HCT116 (cell line): ENCODE measurements around the gene IDUA. TPM values are rescaled to one million over a fixed set of nuclear protein-coding genes. Genes with fewer than 3 reads are reported as not detected.

Experiments
- ATAC-seq: fragments of 200-7000 bp; cut with Tn5 transposase; 2 replicates; pipeline ENCODE4 v1.9.1; 2020; ENCODE audit warnings: mild to moderate bottlenecking, moderate library complexity
- BruUV-seq: library from RNA; stranded (reverse); fragments of 400-500 nt; replicated peaks from 2 replicates; lab custom pipeline; 2021; lab: Mats Ljungman, UMichigan
- CTCF ChIA-PET: fragments of 300-600 bp; sonication (Branson Sonifier 250); formaldehyde crosslinking; loops from one replicate; lab custom pipeline; 2021; ENCODE audit warnings: antibody characterized with exemption; lab: Charles Lee
- POLR2A ChIA-PET: fragments of 300-600, 350-600 bp; sonication (Branson Sonifier 250); formaldehyde crosslinking; loops from one replicate; lab custom pipeline; 2021; ENCODE audit warnings: antibody characterized with exemption; lab: Charles Lee
- RAD21 ChIA-PET, 2 experiments: fragments of 300-600 bp; sonication (Branson Sonifier 250); formaldehyde crosslinking; loops; one replicate each; lab custom pipeline; 2023; ENCODE audit warnings: low total read pairs in 2 of 2; ENCODE audit not compliant: uncharacterized antibody in 2 of 2, unreplicated experiment in 2 of 2, low non-redundant PET in 1 of 2; lab: Charles Lee
- DNase-seq: peaks from one replicate; pipeline ENCODE4 v3.0.0-alpha.2; 2010; ENCODE audit warnings: low read depth, low spot score
- H2AFZ ChIP-seq: fragments of 200-600 bp; shearing (Covaris generic), sonication (generic); 2 replicates; pipeline ENCODE4 v1.6.1; 2017; ENCODE audit warnings: low read depth, mixed run types, mixed read lengths, antibody characterized with exemption, low read length; ENCODE audit not compliant: poor library complexity, severe bottlenecking
- H3K27ac ChIP-seq: 2 replicates; pipeline ENCODE4 v1.5.1; 2012; ENCODE audit warnings: low read depth, low read length
- H3K27me3 ChIP-seq: fragments of 200-600 bp; sonication (generic); 2 replicates; pipeline ENCODE4 v1.6.1; 2016; ENCODE audit warnings: mixed run types, low read length, mixed read lengths; ENCODE audit not compliant: insufficient read depth
- H3K36me3 ChIP-seq, 2 experiments: fragments of 200-500 bp in 1 of 2; fragments of 200-600 bp in 1 of 2; sonication (Bioruptor generic) in 1 of 2; sonication (generic) in 1 of 2; 2 replicates each; pipeline versions ENCODE4 v1.5.1 to v1.6.1; 2014 to 2016; ENCODE audit warnings: low read length in 2 of 2, inconsistent platforms in 1 of 2, mixed read lengths in 1 of 2, mixed run types in 1 of 2; ENCODE audit not compliant: insufficient read depth in 2 of 2, control insufficient read depth in 1 of 2
- H3K4me1 ChIP-seq, 2 experiments: fragments of 200-600 bp in 1 of 2; sonication (generic) in 1 of 2; 2 replicates each; pipeline versions ENCODE4 v1.5.1 to v1.6.1; 2012 to 2017; ENCODE audit warnings: low read length in 2 of 2, inconsistent platforms in 1 of 2, mild to moderate bottlenecking in 1 of 2, mixed read lengths in 1 of 2, mixed run types in 1 of 2, moderate library complexity in 1 of 2; ENCODE audit not compliant: insufficient read depth in 2 of 2, control insufficient read depth in 1 of 2
- H3K4me2 ChIP-seq: fragments of 200-600 bp; sonication (generic); 2 replicates; pipeline ENCODE4 v1.6.1; 2017; ENCODE audit warnings: mixed run types, low read length, mixed read lengths
- H3K4me3 ChIP-seq, 2 experiments: fragments of 200-600 bp in 1 of 2; sonication (generic) in 1 of 2; replicated peaks in 1 of 2; 2 replicates each; pipeline ENCODE4 v1.5.1; 2011 to 2016; ENCODE audit warnings: low read length in 2 of 2, control low read depth in 1 of 2, low read depth in 1 of 2, mild to moderate bottlenecking in 1 of 2, mixed read lengths in 1 of 2, mixed run types in 1 of 2
- H3K79me2 ChIP-seq: fragments of 200-600 bp; sonication (generic); 2 replicates; pipeline ENCODE4 v1.6.1; 2017; ENCODE audit warnings: mild to moderate bottlenecking, mixed run types, low read length, moderate library complexity, mixed read lengths; ENCODE audit not compliant: insufficient read depth
- H3K9ac ChIP-seq: fragments of 200-600 bp; sonication (generic); 2 replicates; pipeline ENCODE4 v1.6.1; 2016; ENCODE audit warnings: low read length, mixed read lengths
- H3K9me2 ChIP-seq: fragments of 200-600 bp; sonication (generic), shearing (Covaris generic); 2 replicates; pipeline ENCODE4 v1.6.1; 2017; ENCODE audit warnings: mixed run types, mild to moderate bottlenecking, moderate library complexity; ENCODE audit not compliant: insufficient read depth
- H3K9me3 ChIP-seq, 2 experiments: fragments of 200-500 bp in 1 of 2; fragments of 200-600 bp in 1 of 2; sonication (Bioruptor generic) in 1 of 2; sonication (generic) in 1 of 2; 2 replicates each; pipeline ENCODE4 v1.6.1; 2014 to 2017; ENCODE audit warnings: low read length in 2 of 2, mixed read lengths in 2 of 2, inconsistent platforms in 1 of 2, low read depth in 1 of 2, mild to moderate bottlenecking in 1 of 2, mixed run types in 1 of 2, moderate library complexity in 1 of 2; ENCODE audit not compliant: control insufficient read depth in 1 of 2, insufficient read depth in 1 of 2
- H4K20me1 ChIP-seq: fragments of 200-600 bp; sonication (generic), shearing (Covaris generic); 2 replicates; pipeline ENCODE4 v1.6.1; 2017; ENCODE audit warnings: mixed run types, mild to moderate bottlenecking, moderate library complexity; ENCODE audit not compliant: insufficient read depth
- CBX3 ChIP-seq: IDR thresholded peaks from 2 replicates; pipeline ENCODE4 v1.6.1; 2012; ENCODE audit warnings: low read depth
- ELF1 ChIP-seq: IDR thresholded peaks from 2 replicates; pipeline ENCODE4 v1.6.1; 2012; ENCODE audit warnings: low read depth, borderline replicate concordance
- FOSL1 ChIP-seq: IDR thresholded peaks from 2 replicates; pipeline ENCODE4 v1.6.1; 2012; ENCODE audit warnings: low read depth
- JUND ChIP-seq: IDR thresholded peaks from 2 replicates; pipeline ENCODE4 v1.6.1; 2012
- RAD21 ChIP-seq: IDR thresholded peaks from 2 replicates; pipeline ENCODE4 v1.6.1; 2012; ENCODE audit warnings: low read depth, mild to moderate bottlenecking
- SRF ChIP-seq: IDR thresholded peaks from 2 replicates; pipeline ENCODE4 v1.6.1; 2012; ENCODE audit warnings: low read depth
- TCF7L2 ChIP-seq: IDR thresholded peaks from 2 replicates; pipeline ENCODE4 v1.7.0; 2011; ENCODE audit warnings: borderline replicate concordance, inconsistent platforms; ENCODE audit not compliant: insufficient read depth, insufficient read length; ENCODE audit errors: extremely low read depth
- YY1 ChIP-seq: IDR thresholded peaks from 2 replicates; pipeline ENCODE4 v1.6.1; 2011; ENCODE audit warnings: low read length, low read depth, moderate library complexity, mild to moderate bottlenecking; ENCODE audit not compliant: insufficient replicate concordance; ENCODE audit errors: extremely low read depth
- ZNF274 ChIP-seq: fragments of 200-500 bp; sonication (Bioruptor generic); IDR thresholded peaks from 2 replicates; pipeline ENCODE4 v1.6.1; 2014; ENCODE audit warnings: mild to moderate bottlenecking, low read depth, low read length, inconsistent platforms
- intact Hi-C: fragments of 100-400 bp; cut with micrococcal nuclease; formaldehyde crosslinking; loops from 2 replicates; pipeline ENCODE4 v1.10.0; 2022
- total RNA-seq: library from RNA; stranded (reverse); gene quantifications from one replicate; pipeline ENCODE4 v1.2.1, GENCODE V29; 2021; ENCODE audit not compliant: unreplicated experiment
- TF ChIP-seq, protein P1 (sequence below): IDR thresholded peaks from 2 replicates; pipeline ENCODE4 v1.6.1; 2012
- TF ChIP-seq, protein P2 (sequence below), 3 experiments: fragments of 200-600 bp in 1 of 3; sonication (generic) in 1 of 3; IDR thresholded peaks in 2 of 3; conservative IDR thresholded peaks in 1 of 3; 2 replicates each; pipeline ENCODE4 v1.5.1; 2012 to 2017; ENCODE audit warnings: low read depth in 2 of 3, low read length in 2 of 3, antibody characterized with exemption in 1 of 3, borderline replicate concordance in 1 of 3, control low read depth in 1 of 3, mild to moderate bottlenecking in 1 of 3, mixed read lengths in 1 of 3, mixed run types in 1 of 3, moderate library complexity in 1 of 3; ENCODE audit not compliant: insufficient read depth in 1 of 3
- TF ChIP-seq, protein P3 (sequence below): IDR thresholded peaks from 2 replicates; pipeline ENCODE4 v1.6.1; 2011; ENCODE audit warnings: mild to moderate bottlenecking, low read length, moderate library complexity; ENCODE audit not compliant: insufficient replicate concordance; ENCODE audit errors: extremely low read depth

Gene IDUA
- total RNA-seq, 1 experiment from 2014 or later, result 28.2 TPM

DNA sequence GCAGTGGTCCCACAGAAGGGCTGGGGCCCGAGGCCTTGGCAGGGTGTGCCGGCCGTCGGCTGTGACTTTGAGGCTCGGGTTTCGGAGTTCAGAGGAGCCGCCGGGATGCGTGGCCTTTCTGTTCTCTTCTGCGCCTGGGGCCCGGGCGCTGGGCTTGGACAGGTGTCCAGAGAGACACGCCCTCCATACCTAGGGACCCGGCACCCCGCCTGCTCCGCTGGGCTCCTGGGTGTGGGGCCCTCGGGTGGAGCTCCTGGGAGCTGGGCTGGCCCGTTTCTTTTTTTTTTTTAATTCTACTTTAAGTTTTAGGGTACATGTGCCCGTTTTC lies 35.9 kb downstream of the IDUA start:
- Histone ChIP-seq H4K20me1 (no peaks in the 10 kb centered on the region), H3K9ac (no peak overlapping the region), H3K36me3 (peaks cover 8 to 11% of the 10 kb centered on the region in 2 experiments; a peak in 3 of 4 replicates), H3K9me2 (no peaks in the 10 kb centered on the region), H3K27ac (no peak overlapping the region), H3K79me2 (no peaks in the 10 kb centered on the region; the same call in 1 of the 2 replicates), H3K4me3 (no peak overlapping the region), H3K27me3 (no peaks in the 10 kb centered on the region), H3K4me2 (no peak overlapping the region), H3K4me1 (peaks cover 0 to 23% of the 10 kb centered on the region in 2 experiments; a peak in 2 of 4 replicates), H2AFZ (no peak overlapping the region), H3K9me3 (no peaks in the 10 kb centered on the region)
- TF ChIP-seq RAD21 (no peak), TCF7L2 (peak; percentile 91)
- ChIA-PET CTCF (no interaction called here), RAD21 (no interaction called here), POLR2A (no interaction called here)
- DNase-seq (no peak), ATAC-seq (peak; percentile 12)
- intact Hi-C loops, result no loop called here
- no TSS peak for BruUV-seq

DNA sequence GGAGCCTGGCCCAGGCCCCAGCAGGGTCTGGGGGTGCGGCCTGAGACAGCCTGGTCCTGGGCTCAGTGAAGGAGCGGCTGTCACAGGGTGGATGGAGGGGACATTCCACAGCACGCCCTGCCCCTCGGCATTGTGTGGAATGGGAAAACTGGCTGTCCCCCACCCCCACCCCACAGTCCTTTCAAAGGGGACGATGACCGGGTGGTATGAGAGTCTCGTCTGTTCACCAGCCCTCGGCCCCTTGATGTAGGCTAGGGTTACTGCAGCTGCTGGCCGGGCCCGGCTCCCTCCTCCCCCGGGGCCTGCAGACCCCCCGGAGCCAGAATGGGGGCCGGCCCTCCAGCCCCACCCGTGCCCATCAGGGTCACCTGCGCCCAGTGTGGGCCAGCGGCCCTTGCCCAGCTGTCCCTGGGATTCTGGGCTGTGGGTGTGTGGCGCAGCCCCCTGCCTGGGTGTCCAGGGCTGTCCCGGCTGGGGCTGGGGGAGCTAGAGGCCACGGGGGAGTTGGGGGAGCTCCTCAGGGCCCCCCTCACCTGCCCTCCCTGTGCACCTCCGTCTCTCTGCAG lies 36.3 kb downstream of the IDUA start:
- H2AFZ ChIP-seq, result no peak overlapping the region
- intact Hi-C loops, result no loop called here
- no TSS peak for BruUV-seq
- H3K27ac ChIP-seq, result no peak overlapping the region
- no peak overlapping the region for H3K9ac ChIP-seq
- H3K4me3 ChIP-seq, result no peak overlapping the region
- no peaks in the 10 kb centered on the region for H3K27me3 ChIP-seq
- H3K4me1 ChIP-seq, result peaks cover 0 to 23% of the 10 kb centered on the region in 2 experiments; a peak in 2 of 4 replicates
- ChIA-PET CTCF (no interaction called here), POLR2A (no interaction called here), RAD21 (no interaction called here)
- DNase-seq (no peak), ATAC-seq (no peak)
- H3K9me2 ChIP-seq, result no peaks in the 10 kb centered on the region
- no peaks in the 10 kb centered on the region for H3K9me3 ChIP-seq
- H3K79me2 ChIP-seq, result no peaks in the 10 kb centered on the region; the same call in 1 of the 2 replicates
- H4K20me1 ChIP-seq, result no peaks in the 10 kb centered on the region
- peaks cover 8 to 11% of the 10 kb centered on the region in 2 experiments; a peak in 3 of 4 replicates for H3K36me3 ChIP-seq
- no peak overlapping the region for H3K4me2 ChIP-seq
- TF ChIP-seq FOSL1 (no peak), CBX3 (no peak), YY1 (no peak), SRF (no peak), ZNF274 (no peak), ELF1 (no peak), JUND (no peak), RAD21 (no peak)
- TF ChIP-seq, protein P1, sequence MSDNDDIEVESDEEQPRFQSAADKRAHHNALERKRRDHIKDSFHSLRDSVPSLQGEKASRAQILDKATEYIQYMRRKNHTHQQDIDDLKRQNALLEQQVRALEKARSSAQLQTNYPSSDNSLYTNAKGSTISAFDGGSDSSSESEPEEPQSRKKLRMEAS, result no peak
- TF ChIP-seq, protein P2, sequence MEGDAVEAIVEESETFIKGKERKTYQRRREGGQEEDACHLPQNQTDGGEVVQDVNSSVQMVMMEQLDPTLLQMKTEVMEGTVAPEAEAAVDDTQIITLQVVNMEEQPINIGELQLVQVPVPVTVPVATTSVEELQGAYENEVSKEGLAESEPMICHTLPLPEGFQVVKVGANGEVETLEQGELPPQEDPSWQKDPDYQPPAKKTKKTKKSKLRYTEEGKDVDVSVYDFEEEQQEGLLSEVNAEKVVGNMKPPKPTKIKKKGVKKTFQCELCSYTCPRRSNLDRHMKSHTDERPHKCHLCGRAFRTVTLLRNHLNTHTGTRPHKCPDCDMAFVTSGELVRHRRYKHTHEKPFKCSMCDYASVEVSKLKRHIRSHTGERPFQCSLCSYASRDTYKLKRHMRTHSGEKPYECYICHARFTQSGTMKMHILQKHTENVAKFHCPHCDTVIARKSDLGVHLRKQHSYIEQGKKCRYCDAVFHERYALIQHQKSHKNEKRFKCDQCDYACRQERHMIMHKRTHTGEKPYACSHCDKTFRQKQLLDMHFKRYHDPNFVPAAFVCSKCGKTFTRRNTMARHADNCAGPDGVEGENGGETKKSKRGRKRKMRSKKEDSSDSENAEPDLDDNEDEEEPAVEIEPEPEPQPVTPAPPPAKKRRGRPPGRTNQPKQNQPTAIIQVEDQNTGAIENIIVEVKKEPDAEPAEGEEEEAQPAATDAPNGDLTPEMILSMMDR (IDR thresholded peaks at IDR 0.05 in 2 of 3, conservative IDR thresholded peaks at IDR 0.05 in 1 of 3; ENCODE audit: borderline replicate concordance in 1 of 3, insufficient read depth in 1 of 3, low read depth in 2 of 3, low read length in 2 of 3), result no peak
- TF ChIP-seq, protein P3, sequence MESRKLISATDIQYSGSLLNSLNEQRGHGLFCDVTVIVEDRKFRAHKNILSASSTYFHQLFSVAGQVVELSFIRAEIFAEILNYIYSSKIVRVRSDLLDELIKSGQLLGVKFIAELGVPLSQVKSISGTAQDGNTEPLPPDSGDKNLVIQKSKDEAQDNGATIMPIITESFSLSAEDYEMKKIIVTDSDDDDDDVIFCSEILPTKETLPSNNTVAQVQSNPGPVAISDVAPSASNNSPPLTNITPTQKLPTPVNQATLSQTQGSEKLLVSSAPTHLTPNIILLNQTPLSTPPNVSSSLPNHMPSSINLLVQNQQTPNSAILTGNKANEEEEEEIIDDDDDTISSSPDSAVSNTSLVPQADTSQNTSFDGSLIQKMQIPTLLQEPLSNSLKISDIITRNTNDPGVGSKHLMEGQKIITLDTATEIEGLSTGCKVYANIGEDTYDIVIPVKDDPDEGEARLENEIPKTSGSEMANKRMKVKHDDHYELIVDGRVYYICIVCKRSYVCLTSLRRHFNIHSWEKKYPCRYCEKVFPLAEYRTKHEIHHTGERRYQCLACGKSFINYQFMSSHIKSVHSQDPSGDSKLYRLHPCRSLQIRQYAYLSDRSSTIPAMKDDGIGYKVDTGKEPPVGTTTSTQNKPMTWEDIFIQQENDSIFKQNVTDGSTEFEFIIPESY, result no peak
